Measurements from ENCODE around the gene SERPINE2. TPM values are rescaled to one million over a fixed set of nuclear protein-coding genes. Genes with fewer than 3 reads are reported as not detected.
A peak's percentile ranks its signal among the peaks of the same experiment; 100 is the strongest.
"Not testable (repeated sequence)": the region's sequence is repeated elsewhere in the genome, so short reads cannot be mapped to it uniquely, and the experiment has no call there.

Gene SERPINE2
- total RNA-seq, 1 experiment from 2014 or later: 380 TPM

GRCh38 chr2:224008702-224009261 is 30.3 kb downstream of the SERPINE2 start:
- no peak overlapping the region for H3K4me3 ChIP-seq (ENCODE audit: low read depth, low read length, poor library complexity, severe bottlenecking)
- peak overlapping the region; percentile 39 for H3K27ac ChIP-seq (ENCODE audit: low read depth, low read length, poor library complexity, severe bottlenecking)
- no peaks in the 10 kb centered on the region for H3K9me3 ChIP-seq (ENCODE audit: low read depth, low read length, poor library complexity, severe bottlenecking)
- no peaks in the 10 kb centered on the region for H3K36me3 ChIP-seq (ENCODE audit: insufficient read depth, low read length, poor library complexity, severe bottlenecking)
- no TSS peak for BruUV-seq (replicated peaks)
- H3K27me3 ChIP-seq (replicated peaks; ENCODE audit: insufficient read depth, low read depth, low read length, poor library complexity): no peaks in the 10 kb centered on the region
- H3K4me1 ChIP-seq (ENCODE audit: insufficient read depth, low read length, poor library complexity, severe bottlenecking): peaks cover 49% of the 10 kb centered on the region
- ChIA-PET CTCF (no interaction called here), POLR2A (ENCODE audit: low non-redundant PET) (no interaction called here)
- TF ChIP-seq CTCF (conservative IDR thresholded peaks at IDR 0.05; ENCODE audit: low read depth, low read length) (no peak), EZH2 (IDR thresholded peaks at IDR 0.05; ENCODE audit: borderline replicate concordance, low read depth, low read length, poor library complexity, severe bottlenecking) (no peak)
- no peak for DNase-seq (ENCODE audit: low spot score)
- intact Hi-C loops (cut with micrococcal nuclease; ENCODE audit: unreplicated experiment): no loop called here

GRCh38 chr2:224004105-224004695 is 34.9 kb downstream of the SERPINE2 start:
- intact Hi-C loops (cut with micrococcal nuclease; ENCODE audit: unreplicated experiment): no loop called here
- TF ChIP-seq EZH2 (IDR thresholded peaks at IDR 0.05; ENCODE audit: borderline replicate concordance, low read depth, low read length, poor library complexity, severe bottlenecking): no peak
- no peak for TF ChIP-seq CTCF (conservative IDR thresholded peaks at IDR 0.05; ENCODE audit: low read depth, low read length)
- no peaks in the 10 kb centered on the region for H3K27me3 ChIP-seq (replicated peaks; ENCODE audit: insufficient read depth, low read depth, low read length, poor library complexity)
- peak overlapping the region; percentile 40 for H3K27ac ChIP-seq (ENCODE audit: low read depth, low read length, poor library complexity, severe bottlenecking)
- no peak overlapping the region for H3K4me3 ChIP-seq (ENCODE audit: low read depth, low read length, poor library complexity, severe bottlenecking)
- peaks cover 44% of the 10 kb centered on the region for H3K4me1 ChIP-seq (ENCODE audit: insufficient read depth, low read length, poor library complexity, severe bottlenecking)
- POLR2A ChIA-PET (ENCODE audit: low non-redundant PET): interaction anchor here (0.6 to 0.7 kb wide), 3 partner anchors 282 to 597 kb away, joined by 3 to 5 read pairs (median 3); no protein-coding TSS in a partner anchor
- CTCF ChIA-PET: no interaction called here
- no TSS peak for BruUV-seq (replicated peaks)
- DNase-seq (ENCODE audit: low spot score): no peak
- H3K9me3 ChIP-seq (ENCODE audit: low read depth, low read length, poor library complexity, severe bottlenecking): no peaks in the 10 kb centered on the region
- H3K36me3 ChIP-seq (ENCODE audit: insufficient read depth, low read length, poor library complexity, severe bottlenecking): peaks cover 24% of the 10 kb centered on the region

- H3K27ac ChIP-seq (ENCODE audit: low read depth, low read length, poor library complexity, severe bottlenecking): not testable (repeated sequence)
- peaks cover 51% of the 10 kb centered on the region for H3K36me3 ChIP-seq (ENCODE audit: insufficient read depth, low read length, poor library complexity, severe bottlenecking)
Measured at GRCh38 chr2:224000662-224001061, 38.4 kb downstream of the SERPINE2 start.

GRCh38 chr2:223999862-224000261 is 39.2 kb downstream of the SERPINE2 start:
- H3K9me3 ChIP-seq (ENCODE audit: low read depth, low read length, poor library complexity, severe bottlenecking): no peaks in the 10 kb centered on the region
- H3K27ac ChIP-seq (ENCODE audit: low read depth, low read length, poor library complexity, severe bottlenecking): no peak overlapping the region
- TF ChIP-seq CTCF (conservative IDR thresholded peaks at IDR 0.05; ENCODE audit: low read depth, low read length): no peak
- TF ChIP-seq EZH2 (IDR thresholded peaks at IDR 0.05; ENCODE audit: borderline replicate concordance, low read depth, low read length, poor library complexity, severe bottlenecking): no peak
- no TSS peak for BruUV-seq (replicated peaks)
- ChIA-PET CTCF (no interaction called here), POLR2A (ENCODE audit: low non-redundant PET) (no interaction called here)
- intact Hi-C loops (cut with micrococcal nuclease; ENCODE audit: unreplicated experiment): no loop called here
- no peaks in the 10 kb centered on the region for H3K27me3 ChIP-seq (replicated peaks; ENCODE audit: insufficient read depth, low read depth, low read length, poor library complexity)
- H3K4me3 ChIP-seq (ENCODE audit: low read depth, low read length, poor library complexity, severe bottlenecking): no peak overlapping the region
- no peak for DNase-seq (ENCODE audit: low spot score)
- peaks cover 45% of the 10 kb centered on the region for H3K4me1 ChIP-seq (ENCODE audit: insufficient read depth, low read length, poor library complexity, severe bottlenecking)
- H3K36me3 ChIP-seq (ENCODE audit: insufficient read depth, low read length, poor library complexity, severe bottlenecking): peaks cover 58% of the 10 kb centered on the region

More at GRCh38 chr2:224000662-224001061, 38.4 kb downstream of the SERPINE2 start:
- H3K27me3 ChIP-seq (replicated peaks; ENCODE audit: insufficient read depth, low read depth, low read length, poor library complexity); CTCF ChIA-PET; BruUV-seq (replicated peaks); DNase-seq (ENCODE audit: low spot score); POLR2A ChIA-PET (ENCODE audit: low non-redundant PET); intact Hi-C loops (cut with micrococcal nuclease; ENCODE audit: unreplicated experiment); H3K4me3 ChIP-seq (ENCODE audit: low read depth, low read length, poor library complexity, severe bottlenecking); H3K9me3 ChIP-seq (ENCODE audit: low read depth, low read length, poor library complexity, severe bottlenecking): not testable (repeated sequence)
- H3K4me1 ChIP-seq (ENCODE audit: insufficient read depth, low read length, poor library complexity, severe bottlenecking): peaks cover 48% of the 10 kb centered on the region

All from A673 (cell line).